ENCODE results near the gene TFAP2B. TPM values are rescaled to one million over a fixed set of nuclear protein-coding genes. Genes with fewer than 3 reads are reported as not detected.

Gene TFAP2B
- polyA plus RNA-seq, 3 donors from 2014 or later = not detected

- Mint-ChIP-seq H3K27me3 (ENCODE audit: low read depth in 3 of 3) (peaks cover 19 to 34% (median 25%) of the 10 kb centered on the region in 3 donors), H3K4me1 (peaks cover 3 to 14% of the 10 kb centered on the region in 2 donors), H3K4me3 (no peak overlapping the region), H3K36me3 (peaks cover 0 to 5% (median 0%) of the 10 kb centered on the region in 3 donors), H3K27ac (no peak overlapping the region), H3K9me3 (peaks cover 11 to 48% (median 17%) of the 10 kb centered on the region in 6 donors)
- no peak for DNase-seq
Observed at GRCh38 chr6:50818020-50818419, 651 bp upstream of the TFAP2B start.

- Mint-ChIP-seq H3K4me1 (peaks cover 3 to 14% of the 10 kb centered on the region in 2 donors), H3K9me3 (peaks cover 8 to 49% (median 26%) of the 10 kb centered on the region in 6 donors), H3K27ac (no peak overlapping the region), H3K36me3 (peaks cover 0 to 5% (median 0%) of the 10 kb centered on the region in 3 donors), H3K4me3 (no peak overlapping the region), H3K27me3 (ENCODE audit: low read depth in 3 of 3) (peaks cover 19 to 47% (median 29%) of the 10 kb centered on the region in 3 donors)
- no peak for DNase-seq
Observed at GRCh38 chr6:50819466-50819903, 814 bp downstream of the TFAP2B start.

GRCh38 chr6:50819904-50820868, 1.5 kb downstream of the TFAP2B start:
- Mint-ChIP-seq H3K4me3 (peak overlapping the region in 1 of 5 donors; percentile 48), H3K9me3 (peaks cover 8 to 54% (median 31%) of the 10 kb centered on the region in 6 donors), H3K27me3 (ENCODE audit: low read depth in 3 of 3) (peaks cover 19 to 54% (median 29%) of the 10 kb centered on the region in 3 donors), H3K4me1 (peaks cover 3 to 10% of the 10 kb centered on the region in 2 donors), H3K27ac (no peak overlapping the region), H3K36me3 (peaks cover 0 to 5% (median under 1%) of the 10 kb centered on the region in 3 donors)
- no peak for DNase-seq

- peaks cover 0 to 5% (median 4%) of the 10 kb centered on the region in 3 donors for H3K36me3 Mint-ChIP-seq
- DNase-seq = no peak
- H3K9me3 Mint-ChIP-seq = peaks cover 11 to 54% (median 34%) of the 10 kb centered on the region in 6 donors
- H3K4me1 Mint-ChIP-seq = peaks cover 3 to 4% of the 10 kb centered on the region in 2 donors
- H3K27ac Mint-ChIP-seq = no peak overlapping the region
- no peak overlapping the region for H3K4me3 Mint-ChIP-seq
- peaks cover 21 to 55% (median 34%) of the 10 kb centered on the region in 3 donors for H3K27me3 Mint-ChIP-seq (ENCODE audit: low read depth in 3 of 3)
Observed at GRCh38 chr6:50820869-50821264, 2.2 kb downstream of the TFAP2B start.

- peaks cover 0 to 5% (median 4%) of the 10 kb centered on the region in 3 donors for H3K36me3 Mint-ChIP-seq
- DNase-seq = no peak
- H3K4me3 Mint-ChIP-seq = peak overlapping the region in 1 of 5 donors; percentile 36
- peaks cover 22 to 55% (median 37%) of the 10 kb centered on the region in 3 donors for H3K27me3 Mint-ChIP-seq (ENCODE audit: low read depth in 3 of 3)
- peaks cover 11 to 58% (median 34%) of the 10 kb centered on the region in 6 donors for H3K9me3 Mint-ChIP-seq
- peaks cover 0 to 3% of the 10 kb centered on the region in 2 donors for H3K4me1 Mint-ChIP-seq
- no peak overlapping the region for H3K27ac Mint-ChIP-seq
Observed at GRCh38 chr6:50821441-50822077, 2.9 kb downstream of the TFAP2B start.

GRCh38 chr6:50822078-50822476, 3.4 kb downstream of the TFAP2B start:
- Mint-ChIP-seq H3K4me1 (peaks cover 0 to 3% of the 10 kb centered on the region in 2 donors), H3K27ac (no peak overlapping the region), H3K36me3 (peaks cover 0 to 8% (median 4%) of the 10 kb centered on the region in 3 donors), H3K27me3 (ENCODE audit: low read depth in 3 of 3) (peaks cover 22 to 51% (median 35%) of the 10 kb centered on the region in 3 donors), H3K4me3 (peak overlapping the region in 1 of 5 donors; percentile 24), H3K9me3 (peaks cover 11 to 59% (median 37%) of the 10 kb centered on the region in 6 donors)
- no peak for DNase-seq

- Mint-ChIP-seq H3K4me1 (peaks cover 0 to 3% of the 10 kb centered on the region in 2 donors), H3K36me3 (peaks cover 0 to 8% (median 4%) of the 10 kb centered on the region in 3 donors), H3K27me3 (ENCODE audit: low read depth in 3 of 3) (peaks cover 25 to 43% (median 31%) of the 10 kb centered on the region in 3 donors), H3K27ac (no peak overlapping the region), H3K4me3 (peak overlapping the region in 1 of 5 donors; percentile 11), H3K9me3 (peaks cover 9 to 57% (median 40%) of the 10 kb centered on the region in 6 donors)
- DNase-seq = no peak
Observed at GRCh38 chr6:50823094-50823920, 4.6 kb downstream of the TFAP2B start.

- Mint-ChIP-seq H3K4me1 (peaks cover 0 to 3% of the 10 kb centered on the region in 2 donors), H3K27ac (no peak overlapping the region), H3K9me3 (peaks cover 9 to 55% (median 38%) of the 10 kb centered on the region in 6 donors), H3K4me3 (no peak overlapping the region), H3K27me3 (ENCODE audit: low read depth in 3 of 3) (peaks cover 22 to 36% (median 27%) of the 10 kb centered on the region in 3 donors), H3K36me3 (peaks cover 0 to 4% (median 4%) of the 10 kb centered on the region in 3 donors)
- DNase-seq = no peak
Observed at GRCh38 chr6:50824552-50824951, 5.9 kb downstream of the TFAP2B start.

- Mint-ChIP-seq H3K27me3 (ENCODE audit: low read depth in 3 of 3) (peaks cover 20 to 34% (median 27%) of the 10 kb centered on the region in 3 donors), H3K4me1 (peaks cover 0 to under 1% of the 10 kb centered on the region in 2 donors), H3K27ac (no peak overlapping the region), H3K9me3 (peaks cover 11 to 61% (median 37%) of the 10 kb centered on the region in 6 donors), H3K36me3 (peaks cover 0 to 4% (median 4%) of the 10 kb centered on the region in 3 donors), H3K4me3 (no peak overlapping the region)
- no peak for DNase-seq
Observed at GRCh38 chr6:50825375-50826036, 6.8 kb downstream of the TFAP2B start.

- no peak for DNase-seq
- H3K9me3 Mint-ChIP-seq = peaks cover 11 to 62% (median 34%) of the 10 kb centered on the region in 6 donors
- peaks cover 0 to 4% (median 4%) of the 10 kb centered on the region in 3 donors for H3K36me3 Mint-ChIP-seq
- no peak overlapping the region for H3K27ac Mint-ChIP-seq
- H3K27me3 Mint-ChIP-seq (ENCODE audit: low read depth in 3 of 3) = peaks cover 19 to 34% (median 25%) of the 10 kb centered on the region in 3 donors
- no peak overlapping the region for H3K4me3 Mint-ChIP-seq
- no peaks in the 10 kb centered on the region for H3K4me1 Mint-ChIP-seq
Observed at GRCh38 chr6:50826037-50826761, 7.5 kb downstream of the TFAP2B start.

- no peak overlapping the region for H3K4me3 Mint-ChIP-seq
Observed at GRCh38 chr6:50826803-50827202, 8.1 kb downstream of the TFAP2B start.

GRCh38 chr6:50829049-50829448, 10.4 kb downstream of the TFAP2B start:
- Mint-ChIP-seq H3K4me3 (no peak overlapping the region), H3K9me3 (peaks cover 5 to 68% (median 21%) of the 10 kb centered on the region in 6 donors), H3K27me3 (ENCODE audit: low read depth in 3 of 3) (peaks cover 10 to 22% (median 13%) of the 10 kb centered on the region in 3 donors), H3K27ac (no peak overlapping the region), H3K4me1 (no peaks in the 10 kb centered on the region), H3K36me3 (peaks cover 0 to 4% (median 4%) of the 10 kb centered on the region in 3 donors)
- no peak for DNase-seq

More at GRCh38 chr6:50826803-50827202, 8.1 kb downstream of the TFAP2B start:
- Mint-ChIP-seq H3K27me3 (ENCODE audit: low read depth in 3 of 3) (peaks cover 14 to 29% (median 20%) of the 10 kb centered on the region in 3 donors), H3K4me1 (no peaks in the 10 kb centered on the region), H3K9me3 (peaks cover 9 to 62% (median 29%) of the 10 kb centered on the region in 6 donors), H3K27ac (no peak overlapping the region), H3K36me3 (peaks cover 0 to 4% (median 4%) of the 10 kb centered on the region in 3 donors)
- DNase-seq = no peak
